GM19467 (cell line): ENCODE results near the gene CEP41.

Experiments used
- ATAC-seq: cut with Tn5 transposase; IDR thresholded peaks from one replicate; pipeline ENCODE4 v1.9.1; 2021; ENCODE audit warnings: mild to moderate bottlenecking, moderate library complexity; ENCODE audit not compliant: unreplicated experiment

The CEP41 gene

GRCh38 chr7:130372402-130373165, 68.2 kb downstream of the CEP41 start:
- ATAC-seq = no peak

DNA sequence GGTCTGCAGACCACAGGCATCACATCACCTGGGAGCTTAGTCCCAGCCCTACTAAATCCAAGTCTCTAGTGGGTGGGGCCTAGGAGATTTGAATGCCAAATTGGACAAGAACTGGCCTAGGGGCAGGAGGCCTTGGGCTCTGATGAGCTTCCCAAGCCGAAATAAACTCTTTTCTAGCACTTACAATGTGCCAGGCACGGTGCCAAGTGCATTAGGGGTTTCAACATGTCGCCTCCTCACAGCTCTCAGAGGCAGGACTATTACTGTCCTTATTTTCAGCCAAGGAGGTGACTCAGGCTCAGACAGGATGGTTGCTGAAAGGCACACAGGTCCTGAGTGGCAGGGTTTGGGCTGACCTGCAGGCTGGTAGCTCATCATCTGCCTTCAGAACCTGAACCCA, 69.8 kb downstream of the CEP41 start:
- no peak for ATAC-seq

GRCh38 chr7:130369831-130370550, 70.8 kb downstream of the CEP41 start:
- no peak for ATAC-seq

DNA sequence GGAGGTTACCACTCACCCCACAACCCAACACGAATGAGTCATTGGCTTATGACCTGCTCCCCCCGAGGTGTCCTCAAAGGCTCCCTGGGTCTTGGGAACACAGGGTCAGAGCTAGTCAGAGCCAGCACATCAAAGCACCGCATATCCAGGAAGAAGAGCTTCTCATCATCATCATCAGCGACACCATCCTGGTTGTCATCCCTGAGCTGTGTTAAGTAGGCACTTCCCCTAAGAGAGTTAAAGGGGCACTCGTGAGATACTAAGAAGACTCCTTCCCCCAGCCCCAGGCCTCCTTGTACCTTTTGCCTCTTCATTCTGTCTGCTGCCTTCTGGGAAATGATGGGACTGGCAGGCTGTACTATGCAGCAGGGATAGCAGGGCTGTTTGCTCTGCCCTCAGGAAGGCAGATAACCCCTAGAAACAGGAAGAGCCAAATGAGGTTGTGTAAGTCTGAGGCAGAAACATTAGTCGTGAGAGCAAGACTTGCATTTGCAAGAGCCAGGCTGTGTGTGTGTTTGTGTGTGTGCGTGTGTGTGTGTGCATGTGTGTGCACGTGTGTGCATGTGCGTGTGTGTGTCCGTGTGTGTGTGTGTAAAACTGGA, 71.6 kb downstream of the CEP41 start:
- ATAC-seq = no peak

DNA sequence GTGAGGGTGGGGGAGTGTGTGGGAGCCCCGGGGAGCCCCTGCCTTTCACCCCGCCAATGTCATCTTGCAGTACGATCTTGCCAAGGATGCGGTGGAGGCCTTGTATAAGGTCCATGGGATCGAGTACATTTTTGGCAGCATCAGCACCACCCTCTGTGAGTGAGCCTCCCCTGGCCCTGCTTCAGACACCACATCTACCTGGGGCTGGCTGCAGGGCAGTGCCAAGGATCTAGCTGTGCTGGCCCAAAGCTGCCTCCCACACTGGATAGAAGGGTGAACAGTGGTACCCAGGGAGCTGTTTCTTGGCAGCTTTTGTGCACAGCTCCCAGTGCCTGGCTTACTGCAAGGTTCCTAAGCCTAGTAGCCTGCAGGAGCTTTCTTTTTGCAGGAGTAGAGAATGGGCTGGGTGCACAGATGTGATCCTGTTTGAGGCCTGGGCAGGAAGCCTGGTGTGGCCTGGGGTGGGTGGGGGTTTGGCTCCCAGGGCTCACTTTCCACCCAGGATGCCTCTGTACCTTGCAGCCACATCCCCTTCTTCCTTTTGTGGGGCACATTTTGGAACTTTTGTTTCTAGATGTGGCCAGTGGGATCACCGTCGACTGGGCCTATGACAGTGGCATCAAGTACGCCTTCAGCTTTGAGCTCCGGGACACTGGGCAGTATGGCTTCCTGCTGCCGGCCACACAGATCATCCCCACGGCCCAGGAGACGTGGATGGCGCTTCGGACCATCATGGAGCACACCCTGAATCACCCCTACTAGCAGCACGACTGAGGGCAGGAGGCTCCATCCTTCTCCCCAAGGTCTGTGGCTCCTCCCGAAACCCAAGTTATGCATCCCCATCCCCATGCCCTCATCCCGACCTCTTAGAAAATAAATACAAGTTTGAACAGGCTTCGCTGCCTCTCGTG, 72.7 kb downstream of the CEP41 start:
- no peak for ATAC-seq

DNA sequence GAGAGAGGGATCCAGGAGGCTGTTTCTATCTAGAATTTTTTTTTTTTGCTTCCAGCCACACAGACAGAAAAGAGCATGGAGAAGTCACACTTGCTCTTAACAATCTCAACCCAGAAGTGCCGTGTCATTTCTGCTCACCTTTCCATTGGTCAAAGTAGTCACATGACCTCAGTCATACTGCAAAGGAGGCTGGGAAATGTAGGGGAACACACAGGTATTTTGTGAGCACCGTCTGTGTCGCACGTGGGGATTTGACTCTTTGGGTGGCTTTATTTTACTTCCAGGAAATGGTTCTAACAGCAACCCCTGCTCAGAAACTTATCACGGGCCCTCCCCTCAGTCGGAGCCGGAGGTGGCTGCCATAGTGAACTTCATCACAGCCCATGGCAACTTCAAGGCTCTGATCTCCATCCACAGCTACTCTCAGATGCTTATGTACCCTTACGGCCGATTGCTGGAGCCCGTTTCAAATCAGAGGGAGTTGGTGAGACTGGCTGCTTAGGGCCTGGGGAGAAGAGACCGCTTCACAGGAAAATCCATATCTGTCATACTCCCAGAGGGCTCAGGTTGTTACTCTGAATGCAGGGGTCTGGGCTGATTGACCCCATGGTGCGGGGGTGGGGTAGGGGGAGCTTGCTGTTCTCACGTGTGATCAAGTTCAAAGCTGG, 73.6 kb downstream of the CEP41 start:
- ATAC-seq = no peak

DNA sequence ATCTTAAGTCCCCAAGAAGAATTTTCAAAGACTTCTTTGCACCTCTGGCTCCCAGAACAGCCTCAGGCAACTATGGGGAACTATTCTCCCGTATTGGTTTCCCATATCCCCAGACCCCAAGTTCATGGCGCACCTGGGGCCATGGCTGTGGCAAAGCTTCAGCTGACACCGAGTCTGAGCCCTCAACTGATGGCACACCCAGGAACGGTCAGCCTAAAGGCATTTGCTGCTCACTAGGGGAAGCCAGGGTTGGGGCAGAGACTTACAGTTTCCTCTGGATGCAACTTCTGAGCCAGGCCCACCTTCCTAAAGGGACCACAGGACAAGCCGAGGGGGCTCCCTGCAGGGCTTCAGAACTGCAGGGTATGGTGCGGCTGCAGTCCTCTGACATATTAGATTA, 74.3 kb downstream of the CEP41 start:
- no peak for ATAC-seq

DNA sequence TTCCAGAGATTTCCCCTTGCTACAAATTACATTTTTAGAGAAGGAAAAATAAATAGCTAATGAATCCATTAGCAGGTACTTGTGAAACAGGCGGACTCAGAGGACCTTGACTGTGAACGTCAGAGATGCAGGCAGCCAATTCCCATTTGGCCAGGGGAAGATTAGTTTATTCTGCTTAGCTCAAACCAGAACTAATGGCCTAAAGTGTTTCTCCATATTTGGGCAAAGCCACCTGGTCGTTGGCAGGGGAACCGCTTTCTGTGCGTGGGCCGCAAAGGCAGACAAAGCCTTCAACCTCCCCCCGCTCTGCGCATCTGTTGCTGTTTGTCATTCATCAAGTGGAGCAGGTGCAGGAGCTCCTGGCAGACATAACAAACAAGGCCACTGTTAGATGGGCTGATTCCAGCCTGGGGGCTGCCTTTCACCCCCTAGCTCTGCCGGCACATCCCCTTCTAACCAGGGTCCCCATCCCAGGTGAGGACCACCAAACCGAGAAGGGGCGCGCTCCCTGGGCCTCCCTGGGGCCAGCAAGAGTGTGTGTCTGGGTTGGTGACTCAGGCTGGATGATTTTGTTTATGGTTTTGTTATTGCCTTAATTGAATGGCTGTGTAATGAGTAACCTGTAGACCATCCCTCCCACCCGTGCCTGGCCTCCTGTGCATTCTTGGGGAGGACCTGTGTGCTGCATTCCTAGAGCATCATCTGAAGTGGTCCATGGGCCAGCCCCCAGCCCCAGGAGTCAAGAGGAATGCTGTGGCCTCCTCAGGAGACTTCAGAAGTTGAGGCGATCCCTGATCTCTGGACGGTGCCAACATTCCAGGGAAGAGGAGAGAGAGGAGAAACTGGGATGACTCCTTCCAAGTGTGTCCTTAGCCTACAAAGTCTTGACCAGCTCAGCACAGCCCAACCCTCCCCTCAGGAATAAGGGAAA, 75.0 kb downstream of the CEP41 start:
- ATAC-seq = no peak

DNA sequence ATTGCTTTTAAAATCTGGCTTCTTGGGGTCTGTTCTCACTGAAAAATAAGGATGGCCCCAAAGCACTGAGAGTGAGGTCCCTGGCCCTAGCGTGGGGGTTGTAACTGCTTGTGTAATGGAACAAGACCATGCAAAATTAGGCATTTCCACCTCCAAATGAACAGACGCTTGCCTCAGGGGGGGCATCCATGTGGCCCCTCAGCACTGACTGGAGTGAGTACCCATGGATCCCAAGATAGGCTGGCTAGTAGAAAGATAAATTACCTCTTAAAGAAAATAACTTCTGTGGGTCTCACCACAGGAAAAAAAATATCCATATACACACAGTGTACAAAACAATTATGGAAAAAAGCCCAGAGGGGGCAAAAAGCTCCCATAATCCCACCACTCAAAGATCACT, 75.7 kb downstream of the CEP41 start:
- no peak for ATAC-seq

DNA sequence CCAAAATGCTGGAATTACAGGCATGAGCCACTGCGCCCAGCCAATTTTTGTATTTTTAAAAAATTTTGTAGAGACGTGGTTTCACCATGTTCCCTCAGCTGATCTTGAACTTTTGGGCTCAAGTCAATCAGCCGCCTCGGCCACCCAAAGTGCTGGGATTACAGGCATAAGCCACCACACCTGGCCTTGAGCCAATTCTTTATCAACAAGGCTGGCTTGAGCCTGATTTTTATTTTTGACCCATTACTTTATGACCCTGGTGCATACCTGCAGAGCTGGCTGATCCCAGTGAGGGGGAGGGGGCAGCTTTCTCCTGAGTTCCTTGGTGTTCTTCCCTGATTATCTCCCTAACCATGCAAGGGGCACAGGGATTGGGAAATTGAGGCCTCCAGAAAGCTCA, 76.4 kb downstream of the CEP41 start:
- no peak for ATAC-seq

DNA sequence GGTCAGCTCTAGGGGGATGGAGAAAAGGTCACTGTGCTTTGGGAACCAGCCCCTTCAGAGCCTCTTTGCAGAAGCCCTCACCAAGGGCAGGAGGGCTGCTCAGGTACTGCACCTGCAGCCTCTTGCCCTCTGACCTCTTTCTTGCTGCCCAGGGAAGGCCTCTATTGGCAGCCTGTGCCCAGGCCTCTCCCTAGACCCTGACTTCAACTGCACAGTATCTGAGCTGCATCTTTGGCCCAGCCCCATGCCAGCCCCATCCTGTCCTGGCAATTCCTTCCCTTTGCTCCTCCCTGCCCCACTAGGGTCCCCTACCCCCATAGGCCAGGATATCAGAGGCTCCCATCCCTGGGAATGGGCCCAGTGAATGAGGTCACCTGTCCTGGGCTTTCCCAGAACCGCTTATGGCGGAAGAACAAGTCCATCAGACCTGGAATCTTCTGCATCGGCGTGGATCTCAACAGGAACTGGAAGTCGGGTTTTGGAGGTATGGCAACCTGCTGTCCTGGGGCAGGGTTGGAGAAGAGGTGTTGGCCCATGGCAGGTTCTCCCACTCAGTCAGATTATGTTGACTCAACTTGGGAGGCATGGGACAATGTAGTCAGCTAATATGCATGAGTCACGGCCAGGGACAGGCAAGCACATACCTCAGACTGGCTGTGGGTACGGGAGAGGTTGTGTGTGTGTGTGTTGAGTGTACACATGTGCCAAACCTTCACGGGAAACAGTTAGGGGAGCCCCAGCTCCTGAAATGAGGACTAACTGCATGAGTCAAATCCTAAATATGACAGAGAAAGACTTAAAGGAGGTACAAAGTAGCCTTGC, 77.6 kb downstream of the CEP41 start:
- no peak for ATAC-seq

GRCh38 chr7:130362251-130362816, 78.5 kb downstream of the CEP41 start:
- no peak for ATAC-seq

DNA sequence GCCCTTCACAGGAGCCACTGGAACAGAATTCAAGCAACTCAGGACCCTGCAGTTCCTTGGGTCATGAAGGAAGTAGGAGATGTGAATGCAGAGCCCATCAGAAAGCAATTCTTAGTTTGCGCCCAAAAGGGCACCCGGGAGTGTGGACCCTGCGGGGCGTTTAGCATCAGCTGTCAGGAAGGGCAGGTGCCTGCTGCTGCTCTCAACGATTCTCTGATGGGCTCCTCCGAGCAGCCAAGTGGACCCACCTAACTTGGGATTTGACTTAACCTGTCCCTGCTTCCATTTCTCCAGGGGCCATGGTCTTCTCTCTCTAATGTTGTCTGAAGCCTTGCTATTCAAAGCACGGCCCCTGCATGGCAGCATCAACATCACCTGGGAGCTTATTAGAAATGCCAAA, 79.1 kb downstream of the CEP41 start:
- no peak for ATAC-seq

- ATAC-seq = no peak
These were observed 80.3 kb downstream of the CEP41 start for GRCh38 chr7:130360518-130360917.

- ATAC-seq = no peak
These were observed 81.4 kb downstream of the CEP41 start for GRCh38 chr7:130359276-130359857.

GRCh38 chr7:130358471-130358870, 82.3 kb downstream of the CEP41 start:
- no peak for ATAC-seq

DNA sequence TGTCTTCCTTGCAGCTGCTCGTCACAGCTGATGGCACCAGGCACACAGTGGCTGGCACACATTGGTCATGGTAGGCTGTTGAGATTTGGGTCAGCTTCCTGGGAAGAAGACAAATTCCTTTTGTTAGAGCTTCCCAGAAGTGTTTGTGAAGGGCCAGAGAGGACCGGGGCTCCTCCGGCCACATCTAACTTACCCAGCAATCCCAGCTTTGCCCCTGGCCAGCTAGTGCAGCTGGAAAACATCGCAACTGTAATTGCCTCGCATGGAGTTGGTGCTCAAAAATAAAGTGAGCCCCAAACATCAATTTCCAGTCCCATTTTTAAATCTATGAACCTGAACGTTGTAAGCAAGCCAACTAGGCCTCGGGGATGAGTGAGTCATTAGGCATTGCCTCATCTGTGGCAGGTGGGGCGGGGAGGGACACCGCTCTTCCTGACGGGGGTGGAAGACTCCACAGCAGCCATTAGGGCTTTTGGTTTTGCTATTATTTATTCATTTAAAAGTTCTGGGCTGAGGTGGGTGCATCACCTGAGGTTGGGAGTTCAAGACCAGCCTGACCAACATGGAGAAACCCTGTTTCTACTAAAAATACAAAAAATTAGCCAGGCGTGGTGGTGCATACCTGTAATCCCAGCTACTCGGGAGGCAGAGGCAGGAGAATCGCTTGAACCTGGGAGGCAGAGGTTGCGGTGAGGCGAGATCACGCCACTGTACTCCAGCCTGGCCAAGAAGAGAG, 83.8 kb downstream of the CEP41 start:
- ATAC-seq = no peak
